Measurements from ENCODE around the gene PPP2R5C. TPM values are rescaled to one million over a fixed set of nuclear protein-coding genes. Genes with fewer than 3 reads are reported as not detected.

PPP2R5C gene
- total and polyA plus RNA-seq, 9 of the 15 experiments (the other 6 are each of a cell fraction or from before 2014, with no cell fraction given), result 284 to 617 (median 395) TPM

- TF ChIP-seq PHB2 (IDR thresholded peaks at IDR 0.05; ENCODE audit: low read depth) (no peak), POLR3A (IDR thresholded peaks at IDR 0.05; ENCODE audit: borderline replicate concordance, extremely low read depth, insufficient read depth, insufficient read length) (no peak), TRIM24 (IDR thresholded peaks at IDR 0.05) (peak in 1 of 2 experiments; percentile 22; a peak in 1 of 4 replicates), USF1 (CRISPR knock-in tag; IDR thresholded peaks at IDR 0.05) (peak; percentile 86), PTBP1 (IDR thresholded peaks at IDR 0.05; ENCODE audit: low read depth, low read length) (no peak), CTBP1 (IDR thresholded peaks at IDR 0.05; ENCODE audit: borderline replicate concordance) (no peak), CEBPG (CRISPR knock-in tag; IDR thresholded peaks at IDR 0.05) (no peak), CEBPG (tag; conservative IDR thresholded peaks at IDR 0.05 in 1 of 2, IDR thresholded peaks at IDR 0.05 in 1 of 2) (no peak), STAT6 (CRISPR knock-in tag; IDR thresholded peaks at IDR 0.05) (no peak), MAZ (CRISPR knock-in tag; conservative IDR thresholded peaks at IDR 0.05 in 1 of 2, IDR thresholded peaks at IDR 0.05 in 1 of 2) (no peak), PKNOX1 (IDR thresholded peaks at IDR 0.05) (peak; percentile 53), RERE (CRISPR knock-in tag; IDR thresholded peaks at IDR 0.05; ENCODE audit: borderline replicate concordance) (no peak), EP400 (IDR thresholded peaks at IDR 0.05) (peak; percentile 41; the same call in 1 of the 2 replicates), NR2F6 (CRISPR knock-in tag; IDR thresholded peaks at IDR 0.05) (no peak), SMARCA4 (IDR thresholded peaks at IDR 0.05) (0 out of 2 replicates have a peak, but pooled peaks have one; percentile 17), PPARD (CRISPR knock-in tag; IDR thresholded peaks at IDR 0.05) (no peak)
These were observed 196.1 kb downstream of the PPP2R5C start (continued) for GRCh38 chr14:101957406-101958234.
